HG03139 (cell line): ENCODE results near the gene ALG10B.
A peak's percentile ranks its signal among the peaks of the same experiment; 100 is the strongest.
"Not testable (repeated sequence)": the region's sequence is repeated elsewhere in the genome, so short reads cannot be mapped to it uniquely, and the experiment has no call there.

Experiments
- ATAC-seq: cut with Tn5 transposase; IDR thresholded peaks from one replicate; pipeline ENCODE4 v1.9.1; 2021; ENCODE audit not compliant: unreplicated experiment

ALG10B gene, protein sequence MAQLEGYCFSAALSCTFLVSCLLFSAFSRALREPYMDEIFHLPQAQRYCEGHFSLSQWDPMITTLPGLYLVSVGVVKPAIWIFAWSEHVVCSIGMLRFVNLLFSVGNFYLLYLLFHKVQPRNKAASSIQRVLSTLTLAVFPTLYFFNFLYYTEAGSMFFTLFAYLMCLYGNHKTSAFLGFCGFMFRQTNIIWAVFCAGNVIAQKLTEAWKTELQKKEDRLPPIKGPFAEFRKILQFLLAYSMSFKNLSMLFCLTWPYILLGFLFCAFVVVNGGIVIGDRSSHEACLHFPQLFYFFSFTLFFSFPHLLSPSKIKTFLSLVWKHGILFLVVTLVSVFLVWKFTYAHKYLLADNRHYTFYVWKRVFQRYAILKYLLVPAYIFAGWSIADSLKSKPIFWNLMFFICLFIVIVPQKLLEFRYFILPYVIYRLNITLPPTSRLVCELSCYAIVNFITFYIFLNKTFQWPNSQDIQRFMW

DNA sequence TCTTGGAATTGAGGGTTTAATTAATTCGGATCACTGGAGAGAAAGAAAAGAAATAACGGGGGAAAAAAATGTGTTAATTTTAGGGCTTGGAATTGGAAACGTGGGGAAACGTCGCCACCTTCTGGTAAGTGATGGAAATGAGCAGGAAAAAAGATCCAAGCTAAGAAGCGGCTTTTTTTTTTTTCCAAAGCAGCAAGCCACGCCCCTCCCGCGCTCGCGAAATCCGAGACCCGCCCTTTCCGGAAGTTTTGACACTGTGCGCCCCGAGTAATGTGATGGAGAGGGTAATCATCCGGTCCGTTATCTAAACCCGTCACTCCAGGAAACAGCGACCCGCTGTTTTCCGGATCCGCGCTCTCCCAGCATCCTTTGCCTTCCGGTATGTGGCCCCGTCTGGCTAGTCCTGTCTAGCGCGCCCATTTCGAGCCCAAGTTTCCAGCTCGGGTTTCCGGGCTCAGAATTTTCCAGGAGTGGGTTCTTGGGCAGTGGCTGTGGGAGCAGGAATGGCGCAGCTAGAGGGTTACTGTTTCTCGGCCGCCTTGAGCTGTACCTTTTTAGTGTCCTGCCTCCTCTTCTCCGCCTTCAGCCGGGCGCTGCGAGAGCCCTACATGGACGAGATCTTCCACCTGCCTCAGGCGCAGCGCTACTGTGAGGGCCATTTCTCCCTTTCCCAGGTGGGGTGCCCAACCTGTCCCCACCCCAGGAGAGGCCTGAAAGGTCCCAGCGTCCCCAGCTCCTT is at the start of gene ALG10B:
TSS of gene ALG10B (plus strand) at position 384 of the 739 bp plus-strand sequence. CDS start at position 504, 120 bp downstream.
- ATAC-seq = peak; percentile 100

DNA sequence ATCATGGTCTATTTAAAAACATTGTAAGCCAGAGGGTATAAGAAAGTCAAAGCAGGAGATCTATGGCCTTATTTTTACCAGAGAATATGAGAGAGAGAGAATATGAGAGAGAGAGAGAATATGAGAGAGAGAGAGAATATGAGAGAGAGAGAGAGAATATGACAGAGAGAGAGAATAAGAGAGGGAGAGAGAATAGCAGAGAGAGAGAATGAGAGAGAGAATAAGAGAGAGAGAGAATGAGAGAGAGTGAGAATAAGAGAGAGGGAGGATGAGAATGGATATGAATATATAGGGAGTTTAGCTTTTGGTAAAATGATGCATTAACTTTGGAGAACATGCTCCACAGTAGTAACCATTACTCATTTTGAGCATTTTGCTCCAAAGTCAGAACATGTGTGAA is 48.0 kb upstream of the ALG10B start:
- no peak for ATAC-seq

DNA sequence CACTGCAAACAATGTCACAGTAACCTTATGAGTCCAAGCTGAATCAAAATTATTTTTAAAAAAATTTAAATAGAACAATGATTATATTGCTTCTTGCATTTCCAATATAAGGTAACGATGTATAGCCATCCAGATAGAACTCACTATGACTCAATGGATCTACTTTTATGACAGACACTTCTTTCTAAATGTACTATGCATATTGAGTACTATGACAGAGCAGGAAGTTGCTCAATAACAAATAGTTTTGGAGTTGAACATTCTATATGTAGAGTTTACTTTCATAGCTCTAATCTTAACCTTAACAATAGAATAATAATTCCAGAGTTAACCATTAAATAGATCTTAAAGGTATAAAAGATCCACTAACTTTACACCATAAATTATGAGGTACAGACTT is 46.7 kb upstream of the ALG10B start:
- no peak for ATAC-seq

DNA sequence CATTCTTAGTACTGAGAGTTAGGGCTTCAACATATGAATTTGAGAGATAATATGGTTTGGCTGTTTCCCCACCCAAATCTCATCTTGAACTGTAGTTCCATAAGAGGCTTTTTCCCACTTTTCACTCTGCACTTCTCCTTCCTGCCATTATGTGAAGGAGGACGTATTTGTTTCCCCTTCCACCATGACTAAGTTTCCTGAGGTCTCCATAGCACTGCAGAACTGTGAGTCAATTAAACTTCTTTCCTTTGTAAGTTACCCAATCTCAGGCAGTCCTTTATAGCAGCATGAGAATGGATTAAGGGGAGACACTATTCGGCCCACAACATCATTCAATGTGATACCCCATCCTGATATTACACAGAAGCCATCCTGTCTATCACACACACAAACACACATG is 36.8 kb upstream of the ALG10B start:
- no peak for ATAC-seq

DNA sequence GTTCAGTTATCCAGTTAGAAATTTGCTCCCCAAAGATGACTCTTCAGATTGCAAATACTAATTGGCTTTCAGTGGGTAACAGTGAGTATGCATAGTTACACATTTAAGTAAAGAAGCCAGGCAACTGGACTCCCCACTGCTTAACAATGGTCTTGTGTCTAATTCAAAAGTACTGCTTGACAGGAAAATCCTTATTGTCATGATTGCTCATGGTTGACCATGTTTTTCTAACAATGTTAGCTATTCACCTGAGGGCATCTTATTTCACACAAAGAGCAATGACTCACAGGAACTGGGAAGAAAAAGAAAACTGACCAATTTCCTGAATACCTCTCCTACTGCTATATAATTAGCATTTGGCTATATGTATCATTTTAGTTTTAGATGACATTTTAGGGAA is 33.7 kb upstream of the ALG10B start:
- ATAC-seq = no peak

DNA sequence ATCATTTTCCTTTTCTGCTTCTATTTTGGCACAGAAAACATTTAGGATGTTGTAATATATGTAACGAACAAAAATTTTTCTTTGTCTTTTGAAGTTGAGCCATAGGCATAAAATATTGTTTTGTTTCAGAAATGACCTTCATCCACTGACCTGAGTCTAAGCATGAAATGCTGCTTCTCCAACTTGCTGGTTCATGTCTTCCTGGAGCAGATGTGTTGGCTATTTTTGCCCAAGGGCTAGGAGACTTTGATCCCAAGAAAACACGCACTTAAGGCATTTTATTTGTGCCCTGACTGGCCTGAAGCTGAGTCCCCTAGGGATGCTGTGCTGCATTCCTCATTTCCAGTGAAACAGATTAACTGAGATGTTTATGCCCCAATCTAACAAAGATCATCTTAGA is 27.2 kb upstream of the ALG10B start:
- ATAC-seq = no peak

DNA sequence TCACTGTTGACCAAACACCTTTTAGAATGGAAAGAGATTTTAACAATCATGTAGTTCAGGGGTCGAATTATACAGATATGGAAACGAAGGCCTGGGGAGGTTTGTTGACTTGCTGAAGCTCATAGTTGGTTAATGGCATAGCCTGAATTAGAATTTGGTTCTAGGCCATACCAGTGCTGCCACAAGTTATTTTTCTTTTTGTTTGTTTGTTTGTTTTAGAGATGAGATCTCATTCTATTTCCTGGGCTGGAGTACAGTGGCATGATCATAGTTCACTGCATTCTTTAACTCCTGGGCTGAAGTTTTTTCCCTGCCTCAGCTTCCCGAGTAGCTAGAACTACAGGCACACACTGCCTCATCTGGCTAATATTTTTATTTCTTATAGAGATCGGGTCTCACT is 25.4 kb upstream of the ALG10B start:
- ATAC-seq = no peak

DNA sequence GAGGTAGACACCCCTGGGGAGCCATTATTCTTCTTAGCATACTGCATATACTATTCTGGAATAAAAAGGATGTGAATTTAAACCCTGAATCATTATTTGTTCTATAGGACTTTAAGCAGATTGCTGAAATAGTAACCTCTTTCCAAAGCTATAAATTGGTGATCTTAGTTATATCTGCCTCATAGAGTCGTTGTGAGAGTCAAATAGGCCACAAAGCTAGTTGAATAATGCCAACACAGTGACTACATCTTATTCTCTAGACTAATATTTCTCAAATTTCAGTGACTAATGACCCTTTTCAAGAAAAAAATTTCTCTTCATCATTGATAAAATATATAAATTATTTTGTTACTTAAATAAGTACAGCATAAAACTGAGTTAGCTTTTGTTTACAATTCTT is 13.6 kb upstream of the ALG10B start:
- not testable (repeated sequence) for ATAC-seq

DNA sequence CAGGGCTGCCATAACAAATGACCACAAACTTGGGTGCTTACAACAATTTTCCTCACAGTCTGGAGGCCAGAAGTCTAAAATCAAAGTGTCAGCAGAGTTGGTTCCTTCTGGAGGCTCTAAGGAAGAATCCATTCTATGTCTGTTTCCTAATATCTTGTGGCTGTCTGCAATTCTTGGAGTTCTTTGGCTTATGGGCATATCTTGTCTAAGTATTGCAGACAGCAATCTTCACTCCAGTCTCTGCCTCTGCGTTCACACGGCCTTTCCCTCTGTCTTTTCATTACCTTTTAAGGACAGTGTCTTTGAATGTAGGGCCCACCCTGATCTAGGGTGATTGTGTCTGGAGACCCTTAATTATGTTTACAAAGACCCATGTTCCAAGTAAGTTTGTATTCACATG is 5.4 kb downstream of the ALG10B start:
- ATAC-seq = not testable (repeated sequence)

DNA sequence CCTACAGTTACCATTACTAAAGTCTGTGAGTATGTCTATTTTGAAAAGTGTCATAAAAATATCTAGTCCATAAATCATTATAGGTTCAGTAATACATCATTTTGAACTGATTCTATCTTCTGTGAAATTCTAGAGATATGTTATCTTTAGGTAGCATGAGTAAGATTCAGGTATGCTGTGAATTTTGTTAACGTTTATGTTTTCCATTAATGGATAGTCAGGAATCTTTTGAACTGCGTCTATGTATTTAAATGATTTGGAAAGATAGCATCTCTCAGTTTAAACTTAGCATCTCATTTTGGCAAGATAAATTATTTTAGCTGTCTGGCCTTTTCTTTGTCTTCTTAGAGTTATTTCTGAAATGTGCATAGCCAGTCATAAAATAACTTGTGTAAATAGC is 8.3 kb downstream of the ALG10B start:
- ATAC-seq = no peak

DNA sequence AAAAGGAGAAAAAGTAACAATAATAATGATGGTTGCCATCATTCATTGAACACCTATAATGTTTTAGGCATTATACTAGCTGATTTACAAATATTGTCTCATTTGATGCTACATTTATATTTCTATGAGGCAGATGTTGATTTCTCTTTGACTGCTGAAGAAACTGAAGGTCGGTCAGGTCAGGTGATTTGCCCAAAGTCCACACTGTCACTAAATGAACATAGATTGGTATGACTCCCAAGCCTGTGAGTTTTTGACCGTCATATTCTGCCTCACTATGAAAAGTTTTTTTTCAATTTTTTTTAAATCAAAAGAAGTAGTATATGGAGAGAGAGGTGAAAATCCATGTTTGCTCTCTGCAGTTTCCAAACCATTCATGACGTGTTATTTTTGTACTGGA is 10.8 kb downstream of the ALG10B start:
- no peak for ATAC-seq

DNA sequence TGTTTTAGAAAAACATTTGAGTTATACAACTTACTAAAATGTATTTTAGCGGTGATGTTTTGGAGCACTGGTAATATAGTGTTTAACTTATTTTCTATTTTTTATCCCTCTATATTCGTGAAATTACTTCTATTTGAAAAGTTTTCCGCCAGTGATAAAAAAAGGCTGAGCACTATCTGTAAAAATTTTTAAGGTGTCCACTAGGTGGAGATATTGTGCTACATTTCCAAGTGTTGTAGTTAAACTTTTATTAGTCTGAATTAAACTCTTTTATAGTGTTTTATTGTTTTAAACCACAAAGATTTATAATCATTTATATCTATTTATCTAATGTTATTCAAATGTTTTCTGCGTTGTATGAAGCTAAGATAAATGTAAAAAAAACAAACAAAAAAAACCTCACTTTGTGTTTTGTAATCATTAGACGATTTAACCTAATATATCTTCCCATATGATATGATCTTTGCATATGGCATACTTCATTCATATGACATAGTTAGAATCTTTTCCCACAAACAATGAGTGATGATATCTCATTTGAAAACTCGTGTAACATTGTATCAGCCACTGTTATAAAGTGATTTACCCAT is 11.8 kb downstream of the ALG10B start:
- no peak for ATAC-seq

DNA sequence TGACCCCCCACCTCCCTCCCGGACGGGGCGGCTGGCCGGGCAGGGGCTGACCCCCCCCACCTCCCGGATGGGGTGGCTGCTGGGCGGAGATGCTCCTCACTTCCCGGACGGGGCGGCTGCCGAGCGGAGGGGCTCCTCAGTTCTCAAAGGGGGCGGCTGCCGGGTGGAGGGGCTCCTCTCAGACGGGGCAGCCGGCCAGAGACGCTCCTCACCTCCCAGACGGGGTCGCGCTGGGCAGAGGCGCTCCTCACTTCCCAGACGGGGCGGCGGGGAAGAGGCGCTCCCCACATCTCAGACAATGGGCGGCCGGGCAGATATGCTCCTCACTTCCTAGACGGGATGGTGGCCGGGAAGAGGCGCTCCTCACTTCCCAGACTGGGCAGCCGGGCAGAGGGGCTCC is 13.8 kb downstream of the ALG10B start:
- not testable (repeated sequence) for ATAC-seq

DNA sequence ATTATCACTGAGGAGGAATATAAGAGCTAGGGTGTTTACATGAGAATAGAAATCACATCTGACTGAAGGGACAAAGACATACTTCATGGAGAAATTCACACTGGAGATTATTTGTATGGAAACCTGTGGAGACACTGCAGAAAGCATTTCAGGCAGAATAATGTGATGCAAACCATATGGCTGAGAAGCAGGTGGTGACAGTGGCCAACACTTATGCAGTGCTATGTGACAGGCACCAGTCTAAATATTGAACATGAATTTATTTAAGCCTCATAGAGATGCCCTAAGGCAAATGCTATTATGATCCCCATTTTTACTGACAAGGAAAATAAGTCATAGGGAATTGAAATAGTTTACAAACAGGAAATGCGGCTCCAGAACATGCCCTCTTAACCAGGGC is 16.2 kb downstream of the ALG10B start:
- ATAC-seq = no peak

DNA sequence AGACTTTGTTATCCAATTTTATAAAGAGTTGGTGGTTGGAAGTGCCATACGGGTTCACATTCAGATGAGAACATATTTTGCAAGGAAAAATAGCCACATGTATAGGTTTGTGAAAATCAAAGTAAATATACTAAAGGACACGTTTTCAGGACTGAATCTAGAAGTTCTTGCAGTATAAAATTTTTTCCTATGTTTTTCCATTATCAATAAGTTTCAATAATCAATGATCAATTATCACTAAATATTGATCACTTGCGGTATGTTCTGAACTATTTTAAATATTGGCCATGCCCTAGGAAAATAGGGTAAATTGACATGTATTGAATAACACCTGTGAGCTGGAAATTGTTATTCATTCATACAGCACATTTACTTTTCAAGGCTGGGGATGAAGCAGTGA is 25.9 kb downstream of the ALG10B start:
- no peak for ATAC-seq

DNA sequence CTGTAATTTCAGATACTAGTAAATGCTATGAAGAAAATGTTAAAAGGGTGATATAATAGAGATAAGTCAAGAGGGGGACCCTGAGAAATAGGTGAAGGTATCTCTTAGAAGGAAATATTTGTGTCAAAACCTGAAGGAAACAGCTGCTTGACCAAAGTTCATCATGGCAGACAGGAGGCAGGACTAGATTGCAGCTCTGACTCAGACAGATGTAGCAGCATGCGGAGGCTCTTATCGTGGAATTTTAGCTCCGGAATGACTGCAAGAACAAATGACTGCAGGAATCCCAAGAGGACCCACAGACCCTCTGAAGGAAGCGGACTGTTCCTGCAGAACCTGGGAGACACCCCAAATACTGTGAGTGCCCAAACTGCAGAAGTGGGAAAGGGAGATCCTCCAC is 26.7 kb downstream of the ALG10B start:
- not testable (repeated sequence) for ATAC-seq

DNA sequence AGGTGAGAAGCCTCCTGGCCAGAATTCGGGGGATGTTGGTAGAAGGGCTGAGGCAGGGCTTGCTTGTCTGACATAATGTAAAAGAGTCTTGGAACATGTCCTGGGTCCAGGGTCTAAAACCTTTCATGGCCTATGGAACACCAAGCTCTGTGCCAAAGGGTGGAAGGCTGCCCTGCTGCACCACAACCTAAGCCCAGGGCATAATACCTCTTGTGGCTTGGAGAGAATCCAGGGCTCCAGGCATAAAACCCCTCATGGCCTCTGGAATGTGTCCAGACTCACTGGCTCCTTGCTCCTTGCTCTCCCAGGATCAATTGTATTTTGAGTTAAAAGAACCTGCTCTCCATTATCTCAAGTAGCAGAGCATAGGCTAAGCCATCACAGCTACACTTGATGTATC is 27.3 kb downstream of the ALG10B start:
- not testable (repeated sequence) for ATAC-seq

DNA sequence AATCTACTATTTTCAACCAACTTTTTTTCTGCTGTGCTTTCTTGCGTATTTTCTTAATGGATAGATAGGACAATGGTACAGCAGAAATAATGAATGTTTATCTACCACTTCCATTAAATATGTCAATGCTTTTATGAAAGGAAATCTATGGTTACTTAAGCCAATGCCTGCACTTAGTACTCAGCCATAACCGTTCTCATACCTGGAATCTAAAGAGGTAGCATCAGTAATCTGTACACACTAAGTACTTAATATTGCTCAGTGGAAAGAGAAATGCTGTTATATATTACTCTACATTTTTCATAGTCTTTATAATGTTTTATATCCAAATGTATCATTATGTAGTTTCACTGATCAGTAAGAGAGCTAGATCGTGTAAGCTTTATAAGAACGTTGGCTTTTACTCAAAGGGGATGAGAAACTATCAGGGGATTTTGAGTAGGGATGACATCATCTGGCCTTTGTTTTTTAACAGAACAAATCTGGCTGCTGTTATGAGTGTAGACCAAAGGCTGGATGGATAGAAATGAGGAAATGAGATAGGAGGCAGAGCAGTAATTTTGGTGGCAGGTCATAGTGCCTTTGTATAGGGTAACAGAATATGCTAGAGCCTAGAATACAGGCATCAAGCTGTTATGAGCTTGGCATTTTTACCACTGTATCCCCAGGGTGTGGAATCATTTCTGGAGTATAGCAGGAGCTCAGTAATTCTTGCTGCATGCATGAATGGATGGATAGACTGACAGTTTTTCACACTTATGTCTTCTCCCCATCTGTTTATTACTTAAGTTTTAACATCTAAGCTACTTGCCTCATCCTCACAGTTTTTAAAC is 34.0 kb downstream of the ALG10B start:
- ATAC-seq = peak; percentile 99

DNA sequence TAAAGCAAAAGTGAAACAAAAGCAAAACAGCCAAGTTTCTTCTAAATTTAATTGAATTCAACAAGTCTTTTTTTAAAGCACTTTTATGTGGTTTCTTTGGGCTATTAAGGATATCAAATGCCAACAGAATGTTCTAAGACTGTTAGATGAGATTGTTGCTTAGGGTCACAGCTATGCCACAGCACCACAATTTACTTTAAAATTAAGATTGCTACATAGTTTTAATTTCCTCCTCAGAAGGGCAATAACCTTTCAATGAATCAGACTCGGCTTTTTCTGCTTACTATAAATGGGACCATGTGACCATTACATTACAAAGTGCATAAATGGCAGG is 34.6 kb downstream of the ALG10B start:
- peak; percentile 3 for ATAC-seq

DNA sequence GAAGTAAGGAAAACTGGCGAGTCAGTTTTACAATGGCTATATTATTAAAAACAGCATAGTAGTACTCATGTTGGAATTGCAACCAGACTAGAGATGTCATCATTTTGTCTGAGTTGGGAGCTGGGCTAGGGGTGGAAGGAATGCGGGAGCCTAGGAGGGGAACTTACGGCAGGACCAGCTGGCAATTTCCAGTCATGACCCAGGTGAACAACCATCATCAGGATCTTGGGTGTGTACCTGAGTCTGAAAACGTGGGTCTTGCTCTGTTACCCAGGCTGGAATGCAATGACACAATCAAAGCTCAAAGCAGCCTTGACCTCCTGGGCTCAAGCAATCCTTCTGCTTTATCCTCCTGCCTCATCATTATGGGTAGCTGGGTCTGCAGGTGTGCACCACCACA is 50.9 kb downstream of the ALG10B start:
- ATAC-seq = no peak

DNA sequence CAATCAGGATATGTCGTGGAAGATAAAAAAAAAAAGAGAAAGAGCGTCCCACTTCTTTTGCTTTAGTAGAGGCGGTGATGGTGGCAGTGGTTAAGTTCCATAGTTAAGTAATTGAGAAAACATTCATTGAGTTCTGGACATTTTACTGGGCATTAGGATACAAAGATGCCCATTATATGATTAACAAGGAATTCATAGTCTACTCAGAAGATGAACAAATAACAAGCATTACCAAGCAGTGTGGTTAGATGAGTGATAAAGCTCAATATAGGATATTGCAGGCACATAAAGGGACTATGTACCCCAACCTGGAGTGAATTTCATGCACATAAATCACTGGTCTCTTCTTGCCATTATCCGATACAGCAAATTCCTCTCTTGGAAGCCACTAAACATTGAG is 53.7 kb downstream of the ALG10B start:
- ATAC-seq = no peak
